ENCODE data around the gene SOX12.

The SOX12 gene

DNA sequence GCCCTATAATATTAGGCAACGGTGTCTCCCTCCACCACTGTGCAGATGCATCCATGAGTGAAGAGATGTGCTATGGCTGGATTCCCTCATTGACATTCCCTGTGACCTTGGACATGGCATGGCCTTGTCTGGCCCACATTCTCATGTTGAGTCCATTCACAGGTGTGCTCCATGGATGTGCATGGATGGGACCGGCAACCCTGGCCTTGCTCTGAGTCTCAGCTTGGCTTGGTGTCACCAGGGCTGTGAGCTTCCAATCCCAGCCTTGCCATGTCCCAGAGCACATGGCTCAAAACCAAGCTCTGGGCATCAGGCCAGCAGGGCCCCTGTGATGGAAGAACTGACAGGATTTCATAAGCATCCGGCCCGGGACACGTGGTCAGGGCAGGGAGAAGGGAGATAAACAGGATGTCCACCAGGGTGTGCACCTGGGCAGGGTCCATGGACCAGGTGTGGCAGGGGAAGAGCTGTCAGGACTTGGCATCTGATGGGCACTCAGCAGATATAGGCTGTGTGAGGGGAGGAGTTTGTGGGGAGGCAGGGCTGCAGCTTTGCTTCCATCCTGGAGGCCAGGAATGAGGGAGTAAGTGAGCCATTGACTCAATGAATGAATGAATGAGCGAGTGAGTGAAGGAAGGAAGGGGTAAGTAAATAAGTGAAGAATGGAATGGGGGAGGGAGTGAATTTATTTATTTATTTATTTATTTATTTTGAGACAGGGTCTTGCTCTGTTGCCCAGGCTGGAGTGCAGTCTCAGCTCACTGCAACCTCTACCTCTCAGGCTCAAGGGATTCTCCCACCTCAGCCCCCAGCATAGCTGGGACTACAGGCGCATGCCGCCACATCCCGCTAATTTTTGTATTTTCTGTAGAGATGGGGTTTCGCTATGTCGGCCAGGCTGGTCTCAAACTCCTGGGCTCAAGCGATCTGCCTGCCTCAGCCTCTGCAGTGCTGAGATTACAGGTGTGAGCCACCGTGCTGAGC lies 37.2 kb downstream of the SOX12 start:
- no peak overlapping the region for H3K4me3 ChIP-seq (ENCODE audit: insufficient read depth, low read depth, low read length)
- H3K27me3 ChIP-seq (ENCODE audit: control insufficient read depth, insufficient read depth, low read length, poor library complexity, severe bottlenecking): no peaks in the 10 kb centered on the region
- 85 to 91% methylated on average over 13 of the region's 13 CpGs for WGBS, 2 experiments
- H3K4me1 ChIP-seq (ENCODE audit: control insufficient read depth, insufficient read depth, low read length): no peaks in the 10 kb centered on the region
- H3K27ac ChIP-seq (ENCODE audit: insufficient read depth, low read depth, low read length, poor library complexity, severe bottlenecking): no peak overlapping the region
- no peaks in the 10 kb centered on the region for H3K36me3 ChIP-seq (ENCODE audit: control insufficient read depth, insufficient read depth, low read length)
- no peaks in the 10 kb centered on the region for H3K9me3 ChIP-seq (ENCODE audit: control insufficient read depth, low read length)

DNA sequence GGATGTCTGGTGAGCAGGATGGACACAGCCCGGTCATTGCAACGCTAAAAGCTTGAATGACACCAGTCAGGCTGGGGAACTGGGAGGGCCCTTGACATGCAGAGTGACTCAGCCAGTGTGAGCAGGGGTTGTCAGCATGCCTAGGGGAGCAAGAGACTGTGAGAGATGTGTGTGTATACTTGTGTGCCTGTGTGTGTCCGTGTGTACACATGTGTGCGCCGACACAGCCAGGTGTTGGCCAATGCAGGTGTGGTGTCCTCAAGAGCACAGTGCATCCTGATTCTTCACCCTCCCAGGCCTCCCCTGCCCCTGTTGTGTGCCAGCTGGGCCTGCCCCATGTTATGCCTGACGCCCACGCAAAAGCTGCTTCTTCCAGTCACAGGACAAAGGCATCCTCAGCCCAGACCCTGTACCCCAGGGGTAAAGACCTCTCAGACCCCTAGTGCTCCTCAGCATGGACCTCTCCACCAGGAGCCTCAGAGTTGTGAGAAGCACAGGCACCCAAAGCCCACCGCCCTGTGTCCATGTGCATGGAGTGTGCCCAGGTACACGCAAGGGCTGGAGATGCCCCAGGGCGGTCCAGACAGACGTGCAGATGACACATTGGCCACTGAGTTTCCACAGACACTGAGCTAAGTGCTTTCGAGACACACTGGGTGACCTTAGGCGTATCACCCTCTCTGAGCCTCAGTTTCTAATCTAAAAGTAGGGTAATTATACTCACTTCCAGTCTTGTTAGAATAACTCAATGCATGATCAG lies 38.1 kb downstream of the SOX12 start:
- Histone ChIP-seq H3K27me3 (ENCODE audit: control insufficient read depth, insufficient read depth, low read length, poor library complexity, severe bottlenecking) (no peaks in the 10 kb centered on the region), H3K36me3 (ENCODE audit: control insufficient read depth, insufficient read depth, low read length) (no peaks in the 10 kb centered on the region), H3K9me3 (ENCODE audit: control insufficient read depth, low read length) (no peaks in the 10 kb centered on the region), H3K4me1 (ENCODE audit: control insufficient read depth, insufficient read depth, low read length) (no peaks in the 10 kb centered on the region), H3K4me3 (ENCODE audit: insufficient read depth, low read depth, low read length) (no peak overlapping the region), H3K27ac (ENCODE audit: insufficient read depth, low read depth, low read length, poor library complexity, severe bottlenecking) (no peak overlapping the region)
- WGBS, 2 experiments: 86 to 87% methylated on average over 13 of the region's 13 CpGs

- H3K27me3 ChIP-seq (ENCODE audit: control insufficient read depth, insufficient read depth, low read length, poor library complexity, severe bottlenecking): no peaks in the 10 kb centered on the region
- no peaks in the 10 kb centered on the region for H3K36me3 ChIP-seq (ENCODE audit: control insufficient read depth, insufficient read depth, low read length)
- no peaks in the 10 kb centered on the region for H3K9me3 ChIP-seq (ENCODE audit: control insufficient read depth, low read length)
- no peak overlapping the region for H3K27ac ChIP-seq (ENCODE audit: insufficient read depth, low read depth, low read length, poor library complexity, severe bottlenecking)
- H3K4me3 ChIP-seq (ENCODE audit: insufficient read depth, low read depth, low read length): no peak overlapping the region
- H3K4me1 ChIP-seq (ENCODE audit: control insufficient read depth, insufficient read depth, low read length): no peaks in the 10 kb centered on the region
- WGBS, 2 experiments: 90 to 91% methylated on average over 9 of the region's 9 CpGs
Measured at GRCh38 chr20:364905-365794, 39.8 kb downstream of the SOX12 start.

DNA sequence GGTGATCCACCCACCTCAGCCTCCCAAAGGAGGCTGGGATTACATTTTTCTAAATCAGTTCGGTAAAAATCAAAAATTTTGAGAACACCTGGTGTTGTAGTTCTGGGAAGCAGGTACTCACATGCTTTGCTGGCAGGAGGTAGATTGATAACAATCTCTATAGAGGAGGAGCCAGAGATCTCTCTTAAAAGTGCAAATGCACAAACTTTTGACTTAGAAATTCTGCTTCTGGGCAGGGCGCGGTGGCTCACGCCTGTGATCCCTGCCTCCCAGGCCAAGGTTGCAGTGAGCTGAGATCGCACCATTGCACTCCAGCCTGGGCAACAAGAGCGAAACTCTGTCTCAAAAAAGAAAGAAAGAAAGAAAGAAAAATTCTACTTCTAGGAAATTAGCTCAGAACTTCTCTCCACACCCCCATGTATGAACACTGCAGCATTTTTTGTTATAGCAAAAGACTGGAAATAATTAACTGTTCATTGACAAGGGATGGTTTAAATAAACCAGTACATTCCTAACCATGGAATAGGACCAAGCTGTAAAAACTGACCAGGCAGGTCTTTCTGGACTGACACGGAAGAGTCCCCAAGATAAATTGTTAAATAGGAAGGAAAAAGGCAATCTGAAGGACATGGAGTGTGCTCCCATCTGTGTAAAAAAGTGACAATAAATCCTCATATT lies 40.8 kb downstream of the SOX12 start:
- Histone ChIP-seq H3K27me3 (ENCODE audit: control insufficient read depth, insufficient read depth, low read length, poor library complexity, severe bottlenecking) (no peaks in the 10 kb centered on the region), H3K4me3 (ENCODE audit: insufficient read depth, low read depth, low read length) (no peak overlapping the region), H3K9me3 (ENCODE audit: control insufficient read depth, low read length) (no peaks in the 10 kb centered on the region), H3K36me3 (ENCODE audit: control insufficient read depth, insufficient read depth, low read length) (no peaks in the 10 kb centered on the region), H3K27ac (ENCODE audit: insufficient read depth, low read depth, low read length, poor library complexity, severe bottlenecking) (no peak overlapping the region), H3K4me1 (ENCODE audit: control insufficient read depth, insufficient read depth, low read length) (no peaks in the 10 kb centered on the region)
- 89 to 91% methylated on average over 7 of the region's 7 CpGs for WGBS, 2 experiments

- Histone ChIP-seq H3K4me1 (ENCODE audit: control insufficient read depth, insufficient read depth, low read length) (no peaks in the 10 kb centered on the region), H3K27ac (ENCODE audit: insufficient read depth, low read depth, low read length, poor library complexity, severe bottlenecking) (no peak overlapping the region), H3K9me3 (ENCODE audit: control insufficient read depth, low read length) (no peaks in the 10 kb centered on the region), H3K36me3 (ENCODE audit: control insufficient read depth, insufficient read depth, low read length) (no peaks in the 10 kb centered on the region), H3K27me3 (ENCODE audit: control insufficient read depth, insufficient read depth, low read length, poor library complexity, severe bottlenecking) (no peaks in the 10 kb centered on the region), H3K4me3 (ENCODE audit: insufficient read depth, low read depth, low read length) (no peak overlapping the region)
- WGBS, 2 experiments: 85 to 87% methylated on average over 13 of the region's 13 CpGs
Measured at GRCh38 chr20:366719-367485, 41.5 kb downstream of the SOX12 start.

GRCh38 chr20:367486-367887 lies 42.1 kb downstream of the SOX12 start:
- Histone ChIP-seq H3K27me3 (ENCODE audit: control insufficient read depth, insufficient read depth, low read length, poor library complexity, severe bottlenecking) (no peaks in the 10 kb centered on the region), H3K4me3 (ENCODE audit: insufficient read depth, low read depth, low read length) (no peak overlapping the region)

DNA sequence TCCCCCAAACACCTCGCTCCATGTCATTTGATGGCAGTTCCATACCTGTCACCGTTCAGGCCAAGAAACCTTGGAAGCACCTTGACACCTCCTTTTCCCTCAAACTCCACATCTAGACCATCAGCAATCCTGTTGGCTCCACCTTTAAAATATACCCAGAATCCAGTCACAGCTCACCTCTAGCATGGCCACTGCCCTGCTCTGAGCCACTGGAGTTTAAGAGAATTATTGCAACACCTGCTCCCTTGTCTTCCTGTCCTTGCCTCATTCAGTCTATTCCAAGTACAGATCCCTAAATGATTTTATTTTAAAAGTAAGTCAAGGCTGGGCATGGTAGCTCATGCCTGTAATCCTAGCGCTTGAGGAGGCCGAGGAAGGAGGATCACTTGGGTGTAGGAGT lies 43.6 kb downstream of the SOX12 start:
- Histone ChIP-seq H3K4me3 (ENCODE audit: insufficient read depth, low read depth, low read length) (no peak overlapping the region), H3K36me3 (ENCODE audit: control insufficient read depth, insufficient read depth, low read length) (no peaks in the 10 kb centered on the region), H3K27ac (ENCODE audit: insufficient read depth, low read depth, low read length, poor library complexity, severe bottlenecking) (no peak overlapping the region), H3K4me1 (ENCODE audit: control insufficient read depth, insufficient read depth, low read length) (no peaks in the 10 kb centered on the region), H3K9me3 (ENCODE audit: control insufficient read depth, low read length) (no peaks in the 10 kb centered on the region), H3K27me3 (ENCODE audit: control insufficient read depth, insufficient read depth, low read length, poor library complexity, severe bottlenecking) (no peaks in the 10 kb centered on the region)
- 93 to 94% methylated on average over 4 of the region's 4 CpGs for WGBS, 2 experiments

More at GRCh38 chr20:367486-367887, 42.1 kb downstream of the SOX12 start:
- Histone ChIP-seq H3K36me3 (ENCODE audit: control insufficient read depth, insufficient read depth, low read length) (no peaks in the 10 kb centered on the region), H3K9me3 (ENCODE audit: control insufficient read depth, low read length) (no peaks in the 10 kb centered on the region), H3K27ac (ENCODE audit: insufficient read depth, low read depth, low read length, poor library complexity, severe bottlenecking) (no peak overlapping the region), H3K4me1 (ENCODE audit: control insufficient read depth, insufficient read depth, low read length) (no peaks in the 10 kb centered on the region)
- 85 to 88% methylated on average over 8 of the region's 8 CpGs for WGBS, 2 experiments

GRCh38 chr20:370151-370600 lies 44.8 kb downstream of the SOX12 start:
- Histone ChIP-seq H3K4me1 (ENCODE audit: control insufficient read depth, insufficient read depth, low read length) (no peaks in the 10 kb centered on the region), H3K27ac (ENCODE audit: insufficient read depth, low read depth, low read length, poor library complexity, severe bottlenecking) (no peak overlapping the region), H3K4me3 (ENCODE audit: insufficient read depth, low read depth, low read length) (no peak overlapping the region), H3K27me3 (ENCODE audit: control insufficient read depth, insufficient read depth, low read length, poor library complexity, severe bottlenecking) (no peaks in the 10 kb centered on the region), H3K36me3 (ENCODE audit: control insufficient read depth, insufficient read depth, low read length) (no peaks in the 10 kb centered on the region), H3K9me3 (ENCODE audit: control insufficient read depth, low read length) (no peaks in the 10 kb centered on the region)
- WGBS, 2 experiments: 91 to 94% methylated on average over 7 of the region's 7 CpGs
